Measurements from ENCODE around the gene SLC9A9.

- no peak for TF ChIP-seq HNF4A (conservative IDR thresholded peaks at IDR 0.05)
- no peak for TF ChIP-seq REST (IDR thresholded peaks at IDR 0.05)
- TF ChIP-seq MAX (IDR thresholded peaks at IDR 0.05), result no peak
- no peak for TF ChIP-seq CTCF (IDR thresholded peaks at IDR 0.05; ENCODE audit: low read depth, low read length, missing input control)
- no peak for TF ChIP-seq NR2F2 (IDR thresholded peaks at IDR 0.05)
- TF ChIP-seq TAF1 (conservative IDR thresholded peaks at IDR 0.05), result no peak
These were observed 25.9 kb downstream of the SLC9A9 start for GRCh38 chr3:143822374-143822773.
